Caco-2 (cell line): ENCODE results near the gene WDFY4. TPM values are rescaled to one million over a fixed set of nuclear protein-coding genes. Genes with fewer than 3 reads are reported as not detected.

Experiments used
- BruUV-seq: library from RNA; stranded (reverse); fragments of 400-500 nt; replicated peaks from 2 replicates; lab custom pipeline; 2021; lab: Mats Ljungman, UMichigan
- CTCF ChIA-PET: fragments of 300-600 bp; sonication (Branson Sonifier 250); formaldehyde crosslinking; loops from one replicate; lab custom pipeline; 2022; ENCODE audit warnings: antibody characterized with exemption; lab: Charles Lee
- POLR2A ChIA-PET: fragments of 300-600 bp; sonication (Branson Sonifier 250); formaldehyde crosslinking; loops from one replicate; lab custom pipeline; 2022; ENCODE audit warnings: antibody characterized with exemption; lab: Charles Lee
- DNase-seq, 2 experiments: peaks; one replicate each; pipeline versions ENCODE4 v3.0.0 to v3.0.0-alpha.2; 2020 to 2022
- H3K27me3 ChIP-seq: replicated peaks from 2 replicates; pipeline ENCODE4 v1.6.0; 2011; ENCODE audit warnings: low read length; ENCODE audit not compliant: control insufficient read depth, insufficient read depth
- H3K36me3 ChIP-seq: 2 replicates; pipeline ENCODE4 v1.5.1; 2011; ENCODE audit warnings: low read length; ENCODE audit not compliant: control insufficient read depth, insufficient read depth
- H3K4me1 ChIP-seq: fragments of 250-450 bp; sonication (Bioruptor Pico); 2 replicates; pipeline ENCODE4 v1.5.1; 2020; ENCODE audit warnings: mild to moderate bottlenecking
- H3K4me3 ChIP-seq: 2 replicates; pipeline ENCODE4 v1.5.1; 2011; ENCODE audit warnings: low read depth, mild to moderate bottlenecking, control low read depth, low read length
- H3K9me3 ChIP-seq: fragments of 250-450 bp; sonication (Bioruptor Pico); 2 replicates; pipeline ENCODE4 v1.5.1; 2020; ENCODE audit warnings: mild to moderate bottlenecking, moderate library complexity
- H3K27ac Mint-ChIP-seq: one replicate; pipeline ENCODE4 v1.8.0; 2022; ENCODE audit warnings: mixed read lengths; ENCODE audit not compliant: unreplicated experiment
- H3K27me3 Mint-ChIP-seq: one replicate; pipeline ENCODE4 v1.8.0; 2022; ENCODE audit warnings: mixed read lengths; ENCODE audit not compliant: insufficient read depth, unreplicated experiment
- H3K36me3 Mint-ChIP-seq: one replicate; pipeline ENCODE4 v1.8.0; 2022; ENCODE audit warnings: mild to moderate bottlenecking, mixed read lengths; ENCODE audit not compliant: insufficient read depth, unreplicated experiment
- H3K4me1 Mint-ChIP-seq: one replicate; pipeline ENCODE4 v1.8.0; 2022; ENCODE audit warnings: low read depth, mixed read lengths; ENCODE audit not compliant: unreplicated experiment
- H3K4me3 Mint-ChIP-seq: one replicate; pipeline ENCODE4 v1.8.0; 2022; ENCODE audit warnings: mild to moderate bottlenecking, moderate library complexity, mixed read lengths; ENCODE audit not compliant: unreplicated experiment
- H3K9me3 Mint-ChIP-seq: one replicate; pipeline ENCODE4 v1.8.0; 2022; ENCODE audit warnings: mixed read lengths; ENCODE audit not compliant: unreplicated experiment
- CTCF ChIP-seq, 2 experiments: fragments of 200-600 bp in 1 of 2; IDR thresholded peaks; 1 replicate in 1 of 2; 2 replicates in 1 of 2; pipeline versions ENCODE4 v1.5.1 to v1.8.0; 2011 to 2022; ENCODE audit warnings: antibody characterized with exemption in 1 of 2, control low read depth in 1 of 2, inconsistent platforms in 1 of 2, low read depth in 1 of 2, low read length in 1 of 2, mild to moderate bottlenecking in 1 of 2, moderate library complexity in 1 of 2; ENCODE audit not compliant: insufficient read depth in 1 of 2, severe bottlenecking in 1 of 2, unreplicated experiment in 1 of 2
- intact Hi-C: fragments of 100-400 bp; cut with micrococcal nuclease; formaldehyde crosslinking; loops from one replicate; pipeline ENCODE4 v1.10.0; 2022; ENCODE audit not compliant: unreplicated experiment
- total RNA-seq: library from RNA; stranded (reverse); gene quantifications from 2 replicates; pipeline ENCODE4 v1.2.3, GENCODE V29; 2022

WDFY4 gene
- total RNA-seq, 1 experiment from 2014 or later = not detected

DNA sequence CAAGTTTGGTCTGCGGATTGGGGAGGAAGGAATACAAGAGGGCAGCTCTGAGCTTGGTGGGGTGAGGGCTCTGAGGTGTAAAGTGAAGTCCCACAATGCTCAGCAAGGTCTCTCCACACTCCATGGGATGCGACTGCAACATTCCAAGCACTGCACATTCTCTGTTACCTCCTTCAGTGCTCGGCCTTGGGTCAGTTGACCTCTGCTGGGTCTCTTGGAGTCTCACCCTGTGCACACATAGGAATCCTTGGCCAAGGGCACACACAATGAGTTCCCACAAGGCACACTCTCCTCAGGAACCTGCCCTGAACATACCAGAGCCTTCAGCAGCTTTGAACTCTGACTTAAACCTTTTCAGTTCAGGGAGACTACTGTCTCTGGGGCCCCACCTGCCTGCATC lies 2.4 kb upstream of the WDFY4 start:
- BruUV-seq = no TSS peak
- no peak for DNase-seq
- Histone ChIP-seq H3K4me3 (no peak overlapping the region), H3K9me3 (peaks cover 3% of the 10 kb centered on the region; the same call in 1 of the 2 replicates), H3K4me1 (no peaks in the 10 kb centered on the region), H3K27me3 (no peaks in the 10 kb centered on the region), H3K36me3 (no peaks in the 10 kb centered on the region)
- CTCF ChIA-PET = interaction anchor here (0.6 to 1.1 kb wide), 2 partner anchors 24 to 60 kb away, joined by 3 to 11 read pairs; no protein-coding TSS in a partner anchor
- Mint-ChIP-seq H3K27ac (no peak overlapping the region), H3K4me3 (no peak overlapping the region), H3K4me1 (no peaks in the 10 kb centered on the region), H3K27me3 (peaks cover 4% of the 10 kb centered on the region), H3K9me3 (peaks cover 24% of the 10 kb centered on the region), H3K36me3 (no peaks in the 10 kb centered on the region)
- POLR2A ChIA-PET = no interaction called here
- no peak for TF ChIP-seq CTCF (IDR thresholded peaks at IDR 0.05; ENCODE audit: insufficient read depth in 1 of 2, low read depth in 1 of 2, low read length in 1 of 2, severe bottlenecking in 1 of 2, unreplicated experiment in 1 of 2)
- intact Hi-C loops = no loop called here

DNA sequence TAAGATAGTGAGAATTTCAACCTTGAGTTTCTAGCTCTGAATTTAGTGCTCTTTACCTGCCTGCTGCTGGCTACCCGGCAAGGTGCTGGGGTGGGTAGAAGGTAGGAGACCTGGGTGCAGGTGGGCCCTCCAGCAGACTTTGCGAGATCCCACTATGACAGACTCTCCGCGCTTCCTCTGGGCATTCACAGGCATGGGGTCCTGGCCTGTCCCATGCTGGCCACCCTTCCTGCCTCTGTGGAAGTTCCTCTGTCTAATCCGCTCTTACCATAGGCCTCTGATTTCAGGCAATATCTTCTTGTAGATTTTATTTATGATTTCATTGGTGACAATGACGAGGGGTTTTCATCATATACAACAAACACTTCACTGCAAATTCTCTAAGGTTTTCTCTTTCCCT lies 1.2 kb upstream of the WDFY4 start:
- Mint-ChIP-seq H3K27ac (no peak overlapping the region), H3K27me3 (peaks cover 4% of the 10 kb centered on the region), H3K4me1 (no peaks in the 10 kb centered on the region), H3K36me3 (no peaks in the 10 kb centered on the region), H3K9me3 (peaks cover 13% of the 10 kb centered on the region), H3K4me3 (no peak overlapping the region)
- POLR2A ChIA-PET = no interaction called here
- TF ChIP-seq CTCF (IDR thresholded peaks at IDR 0.05; ENCODE audit: insufficient read depth in 1 of 2, low read depth in 1 of 2, low read length in 1 of 2, severe bottlenecking in 1 of 2, unreplicated experiment in 1 of 2) = no peak
- intact Hi-C loops = no loop called here
- CTCF ChIA-PET = no interaction called here
- no peaks in the 10 kb centered on the region for H3K4me1 ChIP-seq
- H3K9me3 ChIP-seq = no peaks in the 10 kb centered on the region
- H3K27me3 ChIP-seq = no peaks in the 10 kb centered on the region
- no peak overlapping the region for H3K4me3 ChIP-seq
- no peaks in the 10 kb centered on the region for H3K36me3 ChIP-seq
- DNase-seq = no peak
- no TSS peak for BruUV-seq

DNA sequence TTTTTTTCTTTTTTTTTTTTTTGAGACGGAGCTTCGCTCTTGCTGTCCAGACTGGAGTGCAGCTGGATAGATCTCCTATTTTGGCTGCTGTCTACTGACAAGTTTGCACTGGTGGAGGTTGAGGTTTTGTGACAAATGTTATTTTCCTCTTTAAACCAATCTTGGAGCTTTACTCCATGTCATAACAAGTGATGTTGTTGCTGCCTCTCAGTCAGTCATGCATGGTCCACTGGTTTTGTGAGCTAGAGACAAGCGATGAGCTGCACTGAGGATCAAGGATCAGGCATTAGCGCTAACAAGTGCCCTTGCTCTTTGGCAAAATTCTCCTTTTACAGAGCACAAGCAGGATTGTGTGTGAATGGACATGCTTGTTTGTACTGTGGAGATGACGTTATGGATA lies 805 bp upstream of the WDFY4 start:
- Histone ChIP-seq H3K27me3 (no peaks in the 10 kb centered on the region), H3K9me3 (no peaks in the 10 kb centered on the region), H3K4me3 (no peak overlapping the region), H3K4me1 (no peaks in the 10 kb centered on the region), H3K36me3 (no peaks in the 10 kb centered on the region)
- Mint-ChIP-seq H3K9me3 (peaks cover 13% of the 10 kb centered on the region), H3K27me3 (peaks cover 8% of the 10 kb centered on the region), H3K36me3 (no peaks in the 10 kb centered on the region), H3K4me1 (no peaks in the 10 kb centered on the region), H3K4me3 (no peak overlapping the region), H3K27ac (no peak overlapping the region)
- intact Hi-C loops = no loop called here
- no peak for TF ChIP-seq CTCF (IDR thresholded peaks at IDR 0.05; ENCODE audit: insufficient read depth in 1 of 2, low read depth in 1 of 2, low read length in 1 of 2, severe bottlenecking in 1 of 2, unreplicated experiment in 1 of 2)
- CTCF ChIA-PET = no interaction called here
- BruUV-seq = no TSS peak
- DNase-seq = no peak
- POLR2A ChIA-PET = no interaction called here
